Cerebellar cortex (tissue), 1 donor: ENCODE data around the gene UNC5C.

Experiments used
- DNase-seq: peaks from one replicate; pipeline ENCODE4 v3.0.0-alpha.2; 2015; ENCODE audit warnings: low spot score

UNC5C gene

GRCh38 chr4:95402299-95402698 is 146.5 kb downstream of the UNC5C start:
- no peak for DNase-seq

DNA sequence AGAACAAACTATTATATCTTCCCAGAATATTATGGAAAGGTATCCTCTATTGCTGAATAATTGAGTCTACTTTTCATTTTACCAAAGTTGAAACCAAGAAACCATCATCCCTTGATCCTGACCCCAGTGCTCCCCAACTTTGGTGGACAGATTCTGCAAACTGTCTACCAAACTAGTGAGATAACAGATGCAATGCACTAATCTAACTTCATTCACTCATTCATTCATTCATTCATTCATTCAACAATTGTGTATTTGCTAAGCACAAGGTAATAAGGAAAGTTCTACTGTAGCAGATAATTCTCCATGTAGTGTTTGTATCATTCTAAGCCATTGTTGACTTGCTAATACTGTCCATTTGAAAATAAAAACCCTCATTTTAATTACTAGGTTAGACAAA is 150.6 kb downstream of the UNC5C start:
- no peak for DNase-seq

DNA sequence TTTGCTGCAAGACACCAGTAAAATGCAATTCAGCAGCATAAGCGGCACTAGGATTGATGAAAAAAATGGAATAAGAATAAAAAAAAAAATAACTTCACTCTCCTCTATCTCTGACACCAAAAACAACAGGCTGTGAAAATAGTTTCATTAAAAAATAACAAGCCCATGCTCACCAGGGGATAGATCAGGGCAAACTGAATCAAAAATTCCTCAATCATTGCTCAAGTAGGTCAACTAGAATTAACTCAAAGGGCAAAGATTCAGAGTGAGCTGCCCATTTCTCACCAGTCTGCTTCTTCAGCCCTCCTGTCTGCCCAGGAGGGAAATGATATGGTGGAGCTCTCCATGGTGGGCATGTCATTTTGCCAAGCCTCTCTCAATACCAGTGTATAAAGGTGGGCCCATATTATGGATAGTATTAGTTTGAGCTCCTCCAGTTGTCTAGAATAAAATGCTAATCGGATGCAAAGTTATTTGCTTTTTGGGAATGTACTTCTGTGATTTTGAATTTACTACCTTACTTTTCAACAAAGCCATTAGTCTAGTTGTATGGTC is 153.9 kb downstream of the UNC5C start:
- no peak for DNase-seq

GRCh38 chr4:95393821-95394220 is 155.0 kb downstream of the UNC5C start:
- DNase-seq: no peak

- no peak for DNase-seq
Measured at GRCh38 chr4:95388911-95389310, 159.9 kb downstream of the UNC5C start.

DNA sequence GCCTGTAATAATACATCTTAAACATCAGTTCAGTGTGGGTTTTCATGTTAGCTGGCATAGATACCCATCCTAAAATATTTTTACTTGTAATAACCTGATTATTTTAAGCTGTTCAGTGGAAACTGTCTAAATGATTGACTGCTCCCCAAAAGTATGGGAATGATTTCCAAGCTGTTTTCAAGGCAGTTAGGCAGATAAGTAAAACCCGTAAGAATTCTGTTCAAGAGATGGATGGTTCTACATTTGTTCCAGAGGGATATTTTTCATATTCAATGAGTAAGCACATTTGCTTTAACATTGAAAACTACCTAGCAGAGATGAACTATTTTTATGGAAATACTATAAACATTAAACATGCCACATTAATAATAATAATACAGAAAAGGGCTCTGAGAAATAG is 161.1 kb downstream of the UNC5C start:
- DNase-seq: no peak

- DNase-seq: no peak
Measured at GRCh38 chr4:95386410-95386809, 162.4 kb downstream of the UNC5C start.

DNA sequence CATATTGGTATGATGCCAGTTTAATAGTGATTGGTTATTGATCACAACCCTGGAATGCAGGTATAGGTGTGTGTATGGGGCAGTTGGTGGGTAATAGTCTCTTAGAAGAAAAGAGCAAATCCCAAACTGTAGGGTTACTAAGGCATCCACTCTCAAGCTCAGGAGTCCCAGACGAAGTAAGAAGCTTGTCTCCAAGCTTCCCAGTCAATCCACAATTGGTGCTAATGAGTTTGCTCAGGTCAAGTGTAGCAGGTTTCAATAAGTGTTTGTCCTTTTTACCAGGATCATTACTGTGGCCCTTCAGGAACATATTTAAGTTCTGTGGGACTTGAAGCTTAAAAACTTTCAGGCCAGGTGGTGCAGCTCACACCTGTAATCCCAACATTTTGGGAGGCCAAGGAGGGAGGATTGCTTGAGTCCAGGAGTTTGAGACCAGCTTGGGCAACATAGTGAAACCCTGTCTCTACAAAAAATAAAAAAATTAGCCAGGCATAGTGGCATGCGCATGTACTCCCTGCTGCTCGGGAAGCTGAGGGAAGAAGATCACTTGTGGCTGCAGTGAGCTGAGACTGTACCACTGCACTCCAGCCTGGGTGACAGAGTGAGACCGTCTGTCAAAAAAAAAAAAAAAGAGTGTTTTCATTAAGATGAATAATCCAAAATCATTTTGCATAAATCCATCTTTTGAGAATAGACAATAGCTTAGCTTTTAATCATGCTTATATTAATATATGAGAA is 166.8 kb downstream of the UNC5C start:
- no peak for DNase-seq

GRCh38 chr4:95379633-95380032 is 169.1 kb downstream of the UNC5C start:
- no peak for DNase-seq

DNA sequence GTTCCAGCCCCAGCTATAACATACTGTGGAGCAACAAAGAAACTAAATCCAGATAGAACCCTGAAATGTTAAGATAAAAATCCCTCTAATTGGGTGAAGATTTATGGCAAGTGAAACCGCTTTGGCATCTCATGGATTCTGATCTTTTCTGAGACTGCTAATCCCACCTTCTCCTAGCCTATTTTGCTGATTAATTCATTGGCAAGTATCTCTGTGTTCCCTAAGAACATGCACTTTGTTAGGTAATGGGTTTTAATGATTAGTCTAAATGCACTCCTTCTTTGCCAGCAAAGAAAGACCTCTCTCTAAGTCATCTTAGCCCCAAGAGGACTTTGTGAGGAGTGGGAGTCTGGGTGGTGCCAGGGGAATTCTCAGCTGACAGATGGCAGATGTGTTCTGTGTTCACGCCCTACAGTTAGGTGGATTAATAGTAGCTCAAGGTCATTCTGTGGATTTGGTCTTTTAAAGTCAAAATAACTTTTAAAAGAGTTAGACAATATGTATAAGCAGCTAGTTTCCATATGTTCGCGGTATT is 171.3 kb downstream of the UNC5C start:
- DNase-seq: no peak

DNA sequence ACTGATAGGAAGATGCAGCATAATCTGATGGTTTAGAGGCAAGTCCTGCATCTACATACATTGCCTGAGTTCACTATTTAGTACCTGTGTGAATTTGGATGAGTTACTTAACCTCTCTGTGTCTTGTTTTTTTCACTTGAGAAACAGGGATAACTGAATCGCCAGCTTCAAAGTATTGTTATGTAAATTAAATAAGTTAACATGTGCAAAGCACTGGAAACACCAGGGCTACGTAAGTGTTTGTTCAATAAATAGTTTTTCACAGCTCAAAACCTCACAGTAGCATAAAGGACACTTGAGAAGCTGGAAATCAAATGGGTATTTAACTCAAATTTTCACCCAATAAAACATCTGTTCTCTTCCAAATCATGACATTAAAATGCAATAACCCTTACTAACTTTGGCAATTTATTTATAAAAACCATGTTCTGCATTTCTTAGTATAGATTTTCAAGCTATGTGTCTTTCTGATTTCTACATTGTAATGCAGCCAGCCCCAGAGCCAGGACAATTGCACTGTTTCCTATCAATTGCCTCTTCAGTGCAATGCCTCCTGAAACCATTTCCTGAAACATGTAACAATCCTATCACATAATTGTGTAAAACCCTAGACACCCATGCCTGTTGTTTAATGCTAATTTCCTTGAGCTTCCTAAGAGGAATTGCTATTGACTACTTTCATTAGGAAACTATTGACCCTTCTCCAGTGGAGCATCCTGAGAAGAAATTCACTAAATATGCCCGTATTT is 177.1 kb downstream of the UNC5C start:
- DNase-seq: no peak

- no peak for DNase-seq
Measured at GRCh38 chr4:95367824-95368223, 180.9 kb downstream of the UNC5C start.

- no peak for DNase-seq
Measured at GRCh38 chr4:95363966-95364365, 184.8 kb downstream of the UNC5C start.

- DNase-seq: no peak
Measured at GRCh38 chr4:95363559-95363925, 185.2 kb downstream of the UNC5C start.

DNA sequence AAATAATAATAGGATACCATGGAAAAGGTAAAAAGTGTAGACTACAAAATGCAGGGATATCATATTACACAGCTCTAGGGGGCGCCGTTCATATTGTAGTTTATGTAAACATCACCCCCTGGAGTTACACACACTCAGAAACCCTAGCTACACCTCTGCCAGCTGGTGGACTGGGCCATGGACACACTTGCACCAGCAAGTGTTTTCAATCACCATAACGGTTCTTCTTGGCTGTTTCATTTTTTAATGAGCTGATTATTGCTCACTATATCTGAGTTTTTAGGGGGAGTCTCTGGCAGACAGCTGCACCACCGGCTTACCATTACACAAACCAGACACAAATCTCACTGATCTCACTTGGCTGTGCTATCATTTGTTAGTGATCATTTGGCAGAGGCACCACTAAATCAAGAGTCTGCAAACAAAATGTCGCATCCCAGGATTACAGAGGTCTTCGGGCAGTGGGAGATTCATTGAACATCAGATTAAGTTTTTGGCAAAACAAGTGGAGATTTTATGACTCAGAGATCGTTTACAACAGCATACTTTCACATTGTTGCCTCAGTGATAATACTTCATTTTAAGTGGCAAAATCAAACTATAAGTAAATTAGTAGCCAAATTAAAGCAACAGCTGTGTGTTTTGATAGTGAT is 185.7 kb downstream of the UNC5C start:
- no peak for DNase-seq

DNA sequence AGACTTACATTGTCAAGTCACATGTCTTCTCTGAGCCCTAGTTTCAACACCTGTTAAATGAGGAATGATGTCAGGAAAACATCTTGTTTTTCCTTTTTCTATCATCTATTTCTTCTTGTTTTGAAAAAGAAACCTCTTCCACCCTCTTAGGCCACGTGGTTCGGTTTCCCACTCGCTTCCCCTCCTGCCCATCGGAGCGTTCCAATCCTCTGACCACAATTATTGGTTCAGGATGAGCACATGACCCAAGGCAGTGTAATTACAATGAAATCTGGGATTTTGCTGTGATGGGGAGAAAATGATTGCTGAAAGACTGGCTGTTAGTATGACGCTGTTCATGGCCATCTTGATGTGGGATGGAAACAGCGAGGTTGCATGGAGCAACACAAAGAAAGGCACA is 186.7 kb downstream of the UNC5C start:
- DNase-seq: no peak

DNA sequence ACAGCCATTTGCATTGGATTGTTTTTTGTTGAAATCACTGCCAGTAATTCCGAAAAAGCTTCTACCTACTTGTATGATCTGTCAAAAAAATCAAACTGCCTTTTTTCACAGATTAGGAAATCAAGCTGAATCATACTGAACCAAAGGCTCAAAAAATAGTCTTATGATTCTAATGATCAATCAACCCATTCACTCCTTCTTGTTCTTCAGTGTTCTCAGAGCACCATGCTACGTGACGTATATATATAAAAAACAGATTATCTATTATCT is 187.1 kb downstream of the UNC5C start:
- no peak for DNase-seq

DNA sequence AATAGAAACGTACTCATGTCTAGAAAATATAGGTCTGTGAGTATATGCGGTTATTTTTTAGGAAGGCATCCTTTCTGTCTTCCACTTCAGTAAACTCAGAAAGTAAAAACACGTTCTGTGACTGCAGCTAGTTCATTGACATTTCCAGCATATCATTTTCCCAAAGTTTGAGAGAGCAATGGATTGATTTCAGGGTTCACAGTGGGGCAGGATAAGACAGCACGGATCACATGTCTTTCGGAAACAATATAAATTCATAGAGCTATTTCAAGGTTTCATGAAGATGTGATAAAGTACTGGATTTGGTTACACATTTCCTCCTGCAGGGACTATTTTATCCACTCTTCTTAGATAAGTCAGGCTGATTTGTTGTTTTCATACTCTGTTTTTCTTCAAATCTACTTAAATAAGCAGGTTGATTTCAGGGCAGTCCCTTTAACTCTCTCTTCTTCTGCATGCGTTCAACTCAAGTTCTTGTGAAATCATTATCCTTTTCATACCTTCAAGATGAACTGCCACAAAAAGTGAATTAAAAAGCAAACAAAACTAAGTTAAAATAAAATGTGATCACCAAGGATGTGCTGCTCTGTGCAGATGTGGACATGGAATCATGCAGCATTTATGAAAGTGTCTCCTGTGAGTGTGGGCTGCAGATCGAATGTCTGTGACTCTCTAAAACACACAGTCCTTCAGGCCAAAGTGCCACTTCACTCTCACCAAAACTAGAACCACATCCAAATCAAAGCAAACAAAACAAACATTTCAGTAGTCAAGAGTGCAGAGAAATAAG is 187.7 kb downstream of the UNC5C start:
- DNase-seq: no peak

DNA sequence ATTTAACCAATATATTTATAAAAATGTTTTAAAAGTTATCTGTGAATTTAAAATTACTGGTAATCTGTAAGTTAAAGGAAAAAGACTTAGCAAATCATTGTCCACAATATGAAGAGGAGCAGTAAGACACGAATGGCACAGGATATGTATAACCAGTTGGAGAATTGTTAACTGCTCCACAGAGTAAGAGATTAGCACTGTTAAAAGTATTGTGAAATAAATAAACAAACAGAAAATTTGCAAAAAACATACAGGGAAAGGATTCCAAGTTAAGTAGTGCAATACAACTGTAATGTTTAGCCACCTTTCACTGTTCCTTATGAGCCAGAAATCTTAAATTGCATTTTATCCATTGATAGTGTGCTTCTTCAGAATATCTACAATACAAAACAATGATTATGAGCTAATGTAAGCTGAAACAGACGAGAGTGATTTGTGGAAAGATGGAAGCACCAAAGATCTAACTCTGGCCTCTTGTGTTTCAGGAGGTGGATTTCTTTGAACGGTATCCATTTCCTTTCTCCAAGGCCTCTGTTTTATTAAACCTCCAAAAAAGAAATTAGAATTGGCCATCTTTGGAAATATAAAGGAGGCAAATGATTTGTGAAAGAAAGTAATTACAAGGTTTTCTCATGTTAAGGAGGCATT is 188.4 kb downstream of the UNC5C start:
- no peak for DNase-seq

GRCh38 chr4:95358421-95358820 is 190.4 kb downstream of the UNC5C start:
- DNase-seq: no peak

DNA sequence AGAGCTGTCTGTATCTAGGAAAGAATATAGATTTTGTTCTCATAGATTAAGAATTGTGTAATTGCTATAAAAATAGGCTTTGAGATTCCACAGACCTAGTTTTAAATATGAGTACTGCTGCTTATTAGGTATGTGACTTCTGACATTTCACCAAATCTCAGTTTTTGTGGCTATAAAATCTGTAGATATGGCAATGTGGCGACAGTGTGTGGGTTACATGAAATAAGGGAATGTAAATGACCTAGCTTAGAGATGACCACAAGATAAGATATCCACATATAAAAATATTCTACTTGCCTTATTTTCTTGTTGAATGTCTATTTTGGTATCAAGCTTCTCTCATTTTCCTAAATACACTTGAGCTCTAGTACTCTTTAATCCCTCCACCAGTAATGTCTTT is 193.8 kb downstream of the UNC5C start:
- no peak for DNase-seq

DNA sequence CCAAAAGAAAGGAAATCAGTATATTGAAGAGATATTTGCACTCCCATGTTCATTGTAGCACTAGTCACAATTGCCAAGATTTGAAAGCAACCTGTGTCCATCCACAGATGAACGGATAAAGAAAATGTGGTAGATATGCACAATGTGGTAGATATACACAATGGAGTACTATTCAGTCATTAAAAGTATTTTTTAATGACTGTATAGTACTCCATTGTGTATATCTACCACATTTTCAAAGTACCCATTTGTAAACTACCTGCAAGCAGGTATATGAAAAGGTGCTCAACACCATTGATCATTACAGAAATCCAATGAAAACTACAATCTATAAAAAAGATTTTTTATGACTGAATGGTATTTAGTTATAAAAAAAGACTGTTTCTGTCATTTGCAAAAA is 200.4 kb downstream of the UNC5C start:
- DNase-seq: no peak
